Common myeloid progenitor, CD34-positive (primary cell): ENCODE measurements around the gene GNAZ.

Experiments
- CTCF ChIA-PET: fragments of 350-600 bp; sonication (Branson Sonifier 250); formaldehyde crosslinking; loops from one replicate; lab custom pipeline; 2021; ENCODE audit warnings: antibody characterized with exemption; lab: Charles Lee
- POLR2A ChIA-PET: fragments of 350-600 bp; sonication (Branson Sonifier 250); formaldehyde crosslinking; loops from one replicate; lab custom pipeline; 2021; ENCODE audit warnings: antibody characterized with exemption; lab: Charles Lee
- DNase-seq, 3 donors: peaks; one replicate each; pipeline versions ENCODE4 v3.0.0 to v3.0.0-alpha.2; 2013
- H3K27ac ChIP-seq, 2 experiments: 1 replicate in 1 of 2; 2 replicates in 1 of 2; pipeline ENCODE4 v1.7.0; 2013; ENCODE audit warnings: inconsistent platforms in 2 of 2, low read length in 2 of 2, mild to moderate bottlenecking in 2 of 2, low read depth in 1 of 2, moderate library complexity in 1 of 2; ENCODE audit not compliant: severe bottlenecking in 2 of 2, insufficient read depth in 1 of 2, poor library complexity in 1 of 2
- H3K27me3 ChIP-seq, 5 experiments: replicated peaks in 2 of 5; 1 replicate in 3 of 5; 2 replicates in 2 of 5; pipeline versions ENCODE4 v1.6.1 to v1.7.0; 2013; ENCODE audit warnings: low read length in 4 of 5, mild to moderate bottlenecking in 2 of 5, moderate library complexity in 2 of 5, inconsistent platforms in 1 of 5; ENCODE audit not compliant: insufficient read depth in 5 of 5, control insufficient read depth in 4 of 5
- H3K36me3 ChIP-seq, 4 experiments: 1 replicate in 2 of 4; 2 replicates in 2 of 4; pipeline versions ENCODE4 v1.6.1 to v1.7.0; 2013; ENCODE audit warnings: low read length in 3 of 4, control low read depth in 1 of 4, mild to moderate bottlenecking in 1 of 4; ENCODE audit not compliant: control insufficient read depth in 4 of 4, insufficient read depth in 4 of 4
- H3K4me1 ChIP-seq, 4 experiments: 1 replicate in 3 of 4; 2 replicates in 1 of 4; pipeline versions ENCODE4 v1.6.1 to v1.7.1; 2013; ENCODE audit warnings: low read length in 3 of 4, mild to moderate bottlenecking in 3 of 4, control low read depth in 1 of 4, inconsistent platforms in 1 of 4, moderate library complexity in 1 of 4; ENCODE audit not compliant: control insufficient read depth in 4 of 4, insufficient read depth in 4 of 4; ENCODE audit errors: control extremely low read depth in 1 of 4
- H3K4me3 ChIP-seq, 7 experiments: 1 replicate in 4 of 7; 2 replicates in 3 of 7; pipeline versions ENCODE4 v1.5.1 to v1.7.0; 2013; ENCODE audit warnings: mild to moderate bottlenecking in 7 of 7, low read length in 6 of 7, moderate library complexity in 6 of 7, inconsistent platforms in 2 of 7, low read depth in 2 of 7, control low read depth in 1 of 7; ENCODE audit not compliant: insufficient read depth in 4 of 7, control insufficient read depth in 1 of 7; ENCODE audit errors: extremely low read depth in 1 of 7
- H3K9me3 ChIP-seq, 5 experiments: 1 replicate in 4 of 5; 2 replicates in 1 of 5; pipeline versions ENCODE4 v1.6.1 to v1.7.1; 2013; ENCODE audit warnings: low read length in 4 of 5, mild to moderate bottlenecking in 2 of 5, inconsistent platforms in 1 of 5, low read depth in 1 of 5, moderate library complexity in 1 of 5; ENCODE audit not compliant: control insufficient read depth in 4 of 5, insufficient read depth in 2 of 5; ENCODE audit errors: control extremely low read depth in 1 of 5
- WGBS: methylation state at CpG from one replicate; pipeline ENCODE4 v1.1.5; 2013; ENCODE audit not compliant: insufficient coverage; 5-methylcytosine and 5-hydroxymethylcytosine counted together

The GNAZ gene

GRCh38 chr22:23054531-23055257 is 15.6 kb upstream of the GNAZ start:
- WGBS, result 95% methylated on average over 5 of the region's 5 CpGs
- Histone ChIP-seq H3K27ac (no peak overlapping the region), H3K9me3 (peaks cover 0 to 12% (median 6%) of the 10 kb centered on the region in 5 experiments), H3K4me3 (no peak overlapping the region), H3K36me3 (no peaks in the 10 kb centered on the region), H3K4me1 (no peaks in the 10 kb centered on the region), H3K27me3 (peaks cover 0 to 6% (median 0%) of the 10 kb centered on the region in 5 experiments)
- DNase-seq, result peak in 1 of 3 donors; percentile 12
- POLR2A ChIA-PET, result no interaction called here
- CTCF ChIA-PET, result no interaction called here

- DNase-seq, result no peak
- POLR2A ChIA-PET, result no interaction called here
- CTCF ChIA-PET, result no interaction called here
- Histone ChIP-seq H3K27ac (no peak overlapping the region), H3K27me3 (peaks cover 0 to 6% (median 0%) of the 10 kb centered on the region in 5 experiments), H3K4me3 (no peak overlapping the region), H3K9me3 (peaks cover 0 to 12% (median 6%) of the 10 kb centered on the region in 5 experiments), H3K4me1 (no peaks in the 10 kb centered on the region), H3K36me3 (no peaks in the 10 kb centered on the region)
- WGBS, result 73% methylated on average over 4 of the region's 7 CpGs
Observed at GRCh38 chr22:23055449-23056179, 14.7 kb upstream of the GNAZ start.

DNA sequence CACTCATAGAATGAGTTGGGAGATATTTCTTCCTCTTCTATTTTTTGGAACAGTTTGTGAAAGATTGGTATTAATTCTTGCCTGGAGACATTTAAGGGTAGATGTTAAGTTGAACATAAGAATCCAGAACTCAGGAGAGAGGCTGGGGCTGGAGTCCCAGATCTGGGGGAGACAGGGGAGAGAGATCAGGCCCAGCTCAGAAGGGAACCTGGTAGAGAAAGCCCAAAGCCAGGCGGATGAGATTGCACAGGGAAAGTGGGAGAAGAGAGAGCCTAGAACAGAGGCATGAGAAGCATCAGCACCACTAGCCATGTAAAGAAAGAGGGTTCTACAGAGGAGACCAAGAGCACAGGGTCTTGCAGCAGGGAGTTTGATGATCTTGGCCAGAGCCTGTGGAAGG is 13.0 kb upstream of the GNAZ start:
- Histone ChIP-seq H3K27ac (no peak overlapping the region), H3K4me1 (no peaks in the 10 kb centered on the region), H3K4me3 (no peak overlapping the region), H3K36me3 (no peaks in the 10 kb centered on the region), H3K27me3 (peaks cover 0 to 6% (median 0%) of the 10 kb centered on the region in 5 experiments), H3K9me3 (peaks cover 0 to 12% (median 6%) of the 10 kb centered on the region in 5 experiments)
- ChIA-PET POLR2A (no interaction called here), CTCF (no interaction called here)
- 33% methylated on average over 1 of the region's 1 CpG for WGBS
- DNase-seq, result no peak

GRCh38 chr22:23058063-23058462 is 12.3 kb upstream of the GNAZ start:
- ChIA-PET POLR2A (no interaction called here), CTCF (no interaction called here)
- H3K4me1 ChIP-seq, result no peaks in the 10 kb centered on the region
- WGBS, result 100% methylated on average over 1 of the region's 2 CpGs
- no peaks in the 10 kb centered on the region for H3K36me3 ChIP-seq
- H3K9me3 ChIP-seq, result peaks cover 0 to 12% (median 6%) of the 10 kb centered on the region in 5 experiments
- H3K27me3 ChIP-seq, result peaks cover 0 to 6% (median 0%) of the 10 kb centered on the region in 5 experiments
- H3K27ac ChIP-seq, result no peak overlapping the region
- DNase-seq, result no peak
- H3K4me3 ChIP-seq, result no peak overlapping the region

DNA sequence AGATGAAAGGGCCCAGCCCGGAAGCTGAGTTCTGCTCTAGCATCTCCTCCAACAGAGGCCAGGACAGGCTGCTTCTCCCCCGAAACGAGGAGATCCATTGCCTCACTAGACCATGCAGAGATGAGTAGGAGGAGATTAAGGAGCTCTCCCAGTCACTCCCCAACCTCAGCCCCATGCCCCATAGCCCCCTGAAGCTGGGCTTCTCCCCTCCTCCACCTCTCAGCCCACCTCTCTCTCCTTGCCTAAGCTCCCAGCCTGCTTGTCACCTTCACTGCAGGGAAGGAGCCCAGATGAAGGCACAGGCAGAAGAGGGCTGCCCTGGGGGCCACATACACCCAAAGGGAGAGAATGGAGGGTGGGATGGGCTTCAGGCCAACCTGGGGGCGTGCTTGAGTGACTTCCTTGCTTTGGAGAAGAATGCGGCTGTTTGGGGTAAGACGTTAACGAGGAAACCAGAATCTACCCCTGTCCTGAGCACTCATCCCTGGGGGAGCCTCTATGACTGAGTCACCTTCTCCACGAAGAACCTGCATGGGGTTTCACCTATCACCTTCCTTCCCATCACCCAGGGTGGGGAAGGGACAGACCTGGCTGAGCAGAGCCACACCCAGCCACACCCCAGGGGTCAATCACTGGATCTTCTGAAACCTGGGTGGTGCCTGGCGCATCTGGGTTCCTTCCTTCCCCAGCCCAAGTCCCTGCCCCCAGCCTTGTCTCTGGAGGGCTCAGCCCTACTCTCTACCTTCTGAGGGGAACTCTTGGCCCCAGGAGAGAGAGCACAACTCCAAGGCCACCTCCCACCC is 11.6 kb upstream of the GNAZ start:
- H3K4me1 ChIP-seq, result no peaks in the 10 kb centered on the region
- H3K36me3 ChIP-seq, result no peaks in the 10 kb centered on the region
- H3K9me3 ChIP-seq, result peaks cover 0 to 12% (median 6%) of the 10 kb centered on the region in 5 experiments
- no peak overlapping the region for H3K4me3 ChIP-seq
- WGBS, result 94% methylated on average over 5 of the region's 9 CpGs
- H3K27me3 ChIP-seq, result peaks cover 0 to 6% (median 0%) of the 10 kb centered on the region in 5 experiments
- H3K27ac ChIP-seq, result no peak overlapping the region
- no peak for DNase-seq
- ChIA-PET POLR2A (no interaction called here), CTCF (no interaction called here)

GRCh38 chr22:23059284-23059948 is 10.9 kb upstream of the GNAZ start:
- WGBS, result 96% methylated on average over 21 of the region's 24 CpGs
- POLR2A ChIA-PET, result no interaction called here
- no peaks in the 10 kb centered on the region for H3K4me1 ChIP-seq
- H3K27me3 ChIP-seq, result peaks cover 0 to 6% (median 0%) of the 10 kb centered on the region in 5 experiments
- H3K27ac ChIP-seq, result no peak overlapping the region
- no peak overlapping the region for H3K4me3 ChIP-seq
- no peak for DNase-seq
- H3K9me3 ChIP-seq, result peaks cover 0 to 12% (median 6%) of the 10 kb centered on the region in 5 experiments
- CTCF ChIA-PET, result no interaction called here
- H3K36me3 ChIP-seq, result no peaks in the 10 kb centered on the region
